ENCODE measurements around the gene EEF2K. TPM values are rescaled to one million over a fixed set of nuclear protein-coding genes. Genes with fewer than 3 reads are reported as not detected.
A peak's percentile ranks its signal among the peaks of the same experiment; 100 is the strongest.

EEF2K gene
- total and polyA plus RNA-seq, 2 of the 13 experiments (the other 11 are each of a cell fraction or from before 2014, with no cell fraction given): 22.0 to 23.8 TPM

DNA sequence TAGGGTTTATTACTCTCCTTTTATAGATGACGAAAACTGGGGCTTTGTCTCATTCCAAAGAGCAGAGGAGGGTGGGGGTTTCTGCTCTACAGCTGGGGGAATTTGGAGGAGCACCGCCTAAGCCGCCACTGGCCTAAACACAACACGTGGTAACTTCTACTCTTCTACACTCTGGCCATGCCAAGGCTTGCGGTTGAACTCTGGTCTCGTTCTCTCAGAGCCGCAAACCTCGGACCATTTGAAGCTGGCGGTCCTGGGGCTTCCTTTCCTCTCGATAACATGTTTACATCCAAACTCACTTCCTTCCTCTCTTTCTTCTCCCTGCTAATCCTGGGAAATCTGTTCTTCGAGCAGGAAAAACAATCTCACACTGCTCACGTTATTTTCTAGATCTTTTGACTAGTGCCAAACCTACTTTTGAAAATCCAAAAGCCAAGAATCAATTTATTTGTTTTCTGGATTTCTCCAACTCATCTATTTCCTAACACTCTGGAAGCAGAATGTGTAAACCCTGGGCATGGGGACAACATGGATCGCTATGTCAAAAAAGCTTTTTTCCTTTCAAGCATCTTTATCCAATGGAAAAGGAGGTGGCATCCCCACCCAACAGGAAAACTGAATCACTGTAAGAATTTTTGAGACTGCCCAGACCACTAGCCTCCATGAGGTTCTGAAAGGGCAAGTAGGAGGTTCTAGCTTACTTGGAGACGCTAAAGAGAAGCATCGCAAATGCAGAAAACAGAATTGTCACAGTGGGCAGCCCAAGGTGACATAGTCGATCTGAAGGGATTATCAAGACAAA lies 13.6 kb upstream of the EEF2K start (continued):
- TF ChIP-seq, protein P1, sequence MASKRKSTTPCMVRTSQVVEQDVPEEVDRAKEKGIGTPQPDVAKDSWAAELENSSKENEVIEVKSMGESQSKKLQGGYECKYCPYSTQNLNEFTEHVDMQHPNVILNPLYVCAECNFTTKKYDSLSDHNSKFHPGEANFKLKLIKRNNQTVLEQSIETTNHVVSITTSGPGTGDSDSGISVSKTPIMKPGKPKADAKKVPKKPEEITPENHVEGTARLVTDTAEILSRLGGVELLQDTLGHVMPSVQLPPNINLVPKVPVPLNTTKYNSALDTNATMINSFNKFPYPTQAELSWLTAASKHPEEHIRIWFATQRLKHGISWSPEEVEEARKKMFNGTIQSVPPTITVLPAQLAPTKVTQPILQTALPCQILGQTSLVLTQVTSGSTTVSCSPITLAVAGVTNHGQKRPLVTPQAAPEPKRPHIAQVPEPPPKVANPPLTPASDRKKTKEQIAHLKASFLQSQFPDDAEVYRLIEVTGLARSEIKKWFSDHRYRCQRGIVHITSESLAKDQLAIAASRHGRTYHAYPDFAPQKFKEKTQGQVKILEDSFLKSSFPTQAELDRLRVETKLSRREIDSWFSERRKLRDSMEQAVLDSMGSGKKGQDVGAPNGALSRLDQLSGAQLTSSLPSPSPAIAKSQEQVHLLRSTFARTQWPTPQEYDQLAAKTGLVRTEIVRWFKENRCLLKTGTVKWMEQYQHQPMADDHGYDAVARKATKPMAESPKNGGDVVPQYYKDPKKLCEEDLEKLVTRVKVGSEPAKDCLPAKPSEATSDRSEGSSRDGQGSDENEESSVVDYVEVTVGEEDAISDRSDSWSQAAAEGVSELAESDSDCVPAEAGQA (IDR thresholded peaks at IDR 0.05; ENCODE audit: low read depth): no peak; the same call in 1 of the 2 replicates
- TF ChIP-seq, protein P1 (CRISPR knock-in tag; IDR thresholded peaks at IDR 0.05; ENCODE audit: borderline replicate concordance): 0 out of 2 replicates have a peak, but pooled peaks have one; percentile 87
- TF ChIP-seq ZBTB7B (CRISPR knock-in tag; IDR thresholded peaks at IDR 0.05) (peak; percentile 72; the same call in 1 of the 2 replicates), ZNF205 (CRISPR knock-in tag; IDR thresholded peaks at IDR 0.05) (peak; percentile 93), BRCA1 (CRISPR knock-in tag; IDR thresholded peaks at IDR 0.05) (no peak; the same call in 1 of the 2 replicates), ZNF569 (CRISPR knock-in tag; IDR thresholded peaks at IDR 0.05; ENCODE audit: borderline replicate concordance) (no peak; the same call in 1 of the 2 replicates), ZNF260 (CRISPR knock-in tag; IDR thresholded peaks at IDR 0.05; ENCODE audit: borderline replicate concordance, low read depth) (no peak), NCOR1 (IDR thresholded peaks at IDR 0.05; ENCODE audit: borderline replicate concordance, low read length) (no peak), PLRG1 (conservative IDR thresholded peaks at IDR 0.05) (no peak), HMG20B (CRISPR knock-in tag; conservative IDR thresholded peaks at IDR 0.05) (peak; percentile 64; the same call in 1 of the 2 replicates), ZNF121 (CRISPR knock-in tag; IDR thresholded peaks at IDR 0.05) (no peak), ZNF652 (CRISPR knock-in tag; IDR thresholded peaks at IDR 0.05; ENCODE audit: borderline replicate concordance, low read depth) (no peak; the same call in 1 of the 2 replicates), KAT7 (CRISPR knock-in tag; IDR thresholded peaks at IDR 0.05; ENCODE audit: borderline replicate concordance) (no peak), ZNF44 (CRISPR knock-in tag; IDR thresholded peaks at IDR 0.05) (peak; percentile 56; the same call in 1 of the 2 replicates), MATR3 (CRISPR knock-in tag; IDR thresholded peaks at IDR 0.05) (no peak)
- TF ChIP-seq, protein P2, sequence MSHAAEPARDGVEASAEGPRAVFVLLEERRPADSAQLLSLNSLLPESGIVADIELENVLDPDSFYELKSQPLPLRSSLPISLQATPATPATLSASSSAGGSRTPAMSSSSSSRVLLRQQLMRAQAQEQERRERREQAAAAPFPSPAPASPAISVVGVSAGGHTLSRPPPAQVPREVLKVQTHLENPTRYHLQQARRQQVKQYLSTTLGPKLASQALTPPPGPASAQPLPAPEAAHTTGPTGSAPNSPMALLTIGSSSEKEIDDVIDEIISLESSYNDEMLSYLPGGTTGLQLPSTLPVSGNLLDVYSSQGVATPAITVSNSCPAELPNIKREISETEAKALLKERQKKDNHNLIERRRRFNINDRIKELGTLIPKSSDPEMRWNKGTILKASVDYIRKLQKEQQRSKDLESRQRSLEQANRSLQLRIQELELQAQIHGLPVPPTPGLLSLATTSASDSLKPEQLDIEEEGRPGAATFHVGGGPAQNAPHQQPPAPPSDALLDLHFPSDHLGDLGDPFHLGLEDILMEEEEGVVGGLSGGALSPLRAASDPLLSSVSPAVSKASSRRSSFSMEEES (CRISPR knock-in tag; IDR thresholded peaks at IDR 0.05): peak; percentile 92
- TF ChIP-seq, protein P3, sequence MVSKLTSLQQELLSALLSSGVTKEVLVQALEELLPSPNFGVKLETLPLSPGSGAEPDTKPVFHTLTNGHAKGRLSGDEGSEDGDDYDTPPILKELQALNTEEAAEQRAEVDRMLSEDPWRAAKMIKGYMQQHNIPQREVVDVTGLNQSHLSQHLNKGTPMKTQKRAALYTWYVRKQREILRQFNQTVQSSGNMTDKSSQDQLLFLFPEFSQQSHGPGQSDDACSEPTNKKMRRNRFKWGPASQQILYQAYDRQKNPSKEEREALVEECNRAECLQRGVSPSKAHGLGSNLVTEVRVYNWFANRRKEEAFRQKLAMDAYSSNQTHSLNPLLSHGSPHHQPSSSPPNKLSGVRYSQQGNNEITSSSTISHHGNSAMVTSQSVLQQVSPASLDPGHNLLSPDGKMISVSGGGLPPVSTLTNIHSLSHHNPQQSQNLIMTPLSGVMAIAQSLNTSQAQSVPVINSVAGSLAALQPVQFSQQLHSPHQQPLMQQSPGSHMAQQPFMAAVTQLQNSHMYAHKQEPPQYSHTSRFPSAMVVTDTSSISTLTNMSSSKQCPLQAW (CRISPR knock-in tag; IDR thresholded peaks at IDR 0.05): peak; percentile 57
- TF ChIP-seq, protein P4, sequence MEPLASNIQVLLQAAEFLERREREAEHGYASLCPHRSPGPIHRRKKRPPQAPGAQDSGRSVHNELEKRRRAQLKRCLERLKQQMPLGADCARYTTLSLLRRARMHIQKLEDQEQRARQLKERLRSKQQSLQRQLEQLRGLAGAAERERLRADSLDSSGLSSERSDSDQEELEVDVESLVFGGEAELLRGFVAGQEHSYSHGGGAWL (CRISPR knock-in tag; IDR thresholded peaks at IDR 0.05): peak; percentile 93; the same call in 1 of the 2 replicates

Measured in HepG2 (cell line).